NCI-H82 (cell line): ENCODE results near the gene TSPYL1.
"Not testable (repeated sequence)": the region's sequence is repeated elsewhere in the genome, so short reads cannot be mapped to it uniquely, and the experiment has no call there.

Source experiments
- DNase-seq: peaks from one replicate; lab custom pipeline; 2025; lab: John Stamatoyannopoulos, UW

The TSPYL1 gene

DNA sequence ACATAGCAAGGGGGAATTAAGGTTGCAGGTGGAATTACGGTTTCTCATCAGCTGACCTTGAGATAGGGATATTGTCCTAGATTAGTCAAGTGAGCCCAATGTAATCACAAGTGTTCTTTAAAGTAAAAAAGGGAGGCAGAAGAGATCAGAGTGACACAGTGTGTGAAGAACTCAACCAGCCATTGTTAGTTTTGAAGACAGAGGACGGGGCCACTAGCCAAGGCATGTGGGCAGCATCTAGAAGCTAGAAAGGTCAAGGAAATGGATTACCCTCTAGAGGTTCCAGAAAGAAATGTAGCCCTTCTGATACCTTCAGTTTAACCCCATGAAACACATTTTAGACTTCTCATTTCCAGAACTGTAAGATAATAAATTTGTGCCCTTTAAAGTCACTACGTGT is 18.5 kb upstream of the TSPYL1 start:
- DNase-seq, result no peak

- no peak for DNase-seq
Observed at GRCh38 chr6:116292553-116292952, 12.8 kb upstream of the TSPYL1 start.

GRCh38 chr6:116291701-116292396 is 12.1 kb upstream of the TSPYL1 start:
- DNase-seq, result no peak

GRCh38 chr6:116290799-116291198 is 11.1 kb upstream of the TSPYL1 start:
- DNase-seq, result no peak

GRCh38 chr6:116289876-116290275 is 10.1 kb upstream of the TSPYL1 start:
- no peak for DNase-seq

DNA sequence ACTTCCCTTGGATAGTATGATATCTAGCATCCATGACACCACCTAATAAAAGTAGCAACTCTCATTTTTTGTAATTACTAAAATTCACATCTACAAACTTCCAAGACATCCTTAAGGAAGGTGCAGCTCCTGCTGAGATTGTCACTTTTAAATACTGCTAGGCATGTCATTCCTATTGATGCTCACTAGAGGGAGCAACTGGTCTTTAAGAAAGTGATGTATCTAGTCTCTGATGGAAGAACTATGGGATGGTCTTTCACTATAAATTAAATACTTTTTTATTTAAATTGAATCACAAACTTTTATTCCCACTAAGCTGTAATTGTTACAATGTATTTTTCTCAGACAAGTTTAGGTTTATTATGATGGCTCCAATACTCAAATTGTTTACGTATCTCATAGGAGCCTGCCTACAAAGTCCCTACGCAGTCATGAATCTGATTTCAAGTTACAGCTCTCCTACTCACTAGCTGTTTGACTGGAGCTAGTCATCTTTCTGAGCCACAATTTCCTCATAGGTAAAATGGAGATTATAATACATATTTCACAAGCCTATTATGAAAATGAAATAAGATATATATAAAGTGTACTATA is 8.1 kb upstream of the TSPYL1 start:
- peak; percentile 64 for DNase-seq

GRCh38 chr6:116286773-116287358 is 7.1 kb upstream of the TSPYL1 start:
- DNase-seq, result no peak

DNA sequence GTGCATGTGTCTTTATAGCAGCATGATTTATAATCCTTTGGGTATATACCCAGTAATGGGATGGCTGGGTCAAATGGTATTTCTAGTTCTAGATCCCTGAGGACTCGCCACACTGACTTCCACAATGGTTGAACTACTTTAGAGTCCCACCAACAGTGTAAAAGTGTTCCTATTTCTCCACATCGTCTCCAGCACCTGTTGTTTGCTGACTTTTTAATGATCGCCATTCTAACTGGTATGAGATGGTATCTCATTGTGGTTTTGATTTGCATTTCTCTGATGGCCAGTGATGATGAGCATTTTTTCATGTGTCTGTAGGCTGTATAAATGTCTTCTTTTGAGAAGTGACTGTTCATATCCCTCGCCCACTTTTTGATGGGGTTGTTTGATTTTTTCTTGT is 5.3 kb upstream of the TSPYL1 start:
- DNase-seq, result not testable (repeated sequence)

DNA sequence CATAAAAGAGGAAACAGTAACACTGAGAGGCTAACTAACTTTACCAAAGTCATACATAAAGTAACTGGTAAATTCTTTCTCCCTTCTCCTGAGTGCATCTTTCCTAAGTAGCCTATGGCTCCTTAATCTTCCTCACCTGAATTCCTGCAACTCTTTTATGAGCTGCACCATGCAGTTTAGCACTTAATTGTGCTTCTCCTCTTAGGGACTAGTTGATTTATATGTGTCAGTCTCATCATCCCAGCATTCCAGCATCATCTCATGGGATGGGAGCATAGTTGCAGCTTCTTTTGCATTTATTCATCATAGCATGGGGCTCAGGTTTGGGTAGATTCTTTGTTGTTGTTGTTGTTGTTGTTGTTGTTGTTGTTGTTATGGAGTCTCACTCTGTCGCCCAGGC is 3.5 kb upstream of the TSPYL1 start:
- DNase-seq, result no peak

- no peak for DNase-seq
Observed at GRCh38 chr6:116282698-116283097, 3.0 kb upstream of the TSPYL1 start.

GRCh38 chr6:116280933-116281316 is 1.2 kb upstream of the TSPYL1 start:
- DNase-seq, result no peak

DNA sequence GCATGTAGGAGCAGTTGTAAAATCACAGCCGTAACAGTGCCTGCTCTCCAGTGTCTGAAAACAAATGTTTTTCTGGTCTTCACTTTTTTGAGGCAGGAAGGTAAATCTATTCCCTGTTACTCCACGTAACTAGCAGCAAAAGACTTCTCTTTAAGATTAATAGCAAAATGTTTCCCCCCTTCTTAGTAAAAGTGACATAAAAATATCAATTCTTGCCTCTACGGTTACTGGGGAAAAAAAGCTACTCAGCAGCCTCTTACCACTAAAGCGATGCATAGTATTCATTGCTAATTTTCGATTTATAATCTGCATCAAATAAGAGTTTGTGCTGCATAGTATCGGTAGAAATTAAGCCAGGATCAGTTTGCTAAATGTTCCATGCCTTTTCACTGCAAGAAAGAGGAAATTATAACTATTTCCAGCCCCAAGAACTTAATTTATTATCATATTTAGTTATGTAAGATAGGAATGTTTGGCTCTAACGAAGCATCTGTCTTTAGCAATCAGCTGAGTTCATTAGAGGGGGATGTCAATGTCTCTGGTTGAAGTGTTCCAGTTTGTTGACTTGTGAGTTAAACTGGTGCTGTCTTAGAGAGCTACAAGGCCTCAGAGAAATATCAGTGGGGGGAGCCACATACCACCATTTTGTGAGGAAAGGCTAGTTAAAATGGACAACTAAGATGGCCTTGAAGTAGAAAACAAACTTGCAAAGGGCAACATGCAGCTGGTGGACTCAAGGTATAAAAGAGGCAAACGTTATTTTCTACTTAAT is 617 bp upstream of the TSPYL1 start:
- DNase-seq, result peak; percentile 44

DNA sequence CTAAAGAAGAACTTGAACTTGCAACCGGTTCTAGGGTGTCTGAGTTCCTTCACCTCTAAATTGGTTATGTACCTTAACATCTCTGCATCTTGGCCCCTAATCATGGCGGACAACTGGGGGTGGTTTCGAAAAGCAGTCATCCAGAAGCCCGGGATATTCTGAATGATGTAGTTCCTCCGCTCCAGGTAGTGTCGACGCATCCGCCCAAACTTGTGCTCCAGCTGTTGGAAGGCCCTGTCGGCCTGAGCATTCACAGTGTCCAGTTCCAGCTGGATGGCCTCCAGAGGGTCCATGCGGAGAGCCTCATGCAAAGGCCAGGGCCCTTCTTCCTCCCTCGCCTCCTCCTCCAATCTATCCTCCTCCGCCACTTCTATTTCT is 887 bp downstream of the TSPYL1 start:
- DNase-seq, result peak; percentile 54

GRCh38 chr6:116278481-116278829 is 1.3 kb downstream of the TSPYL1 start:
- DNase-seq, result peak; percentile 44

- DNase-seq, result no peak
Observed at GRCh38 chr6:116277124-116277523, 2.6 kb downstream of the TSPYL1 start.

DNA sequence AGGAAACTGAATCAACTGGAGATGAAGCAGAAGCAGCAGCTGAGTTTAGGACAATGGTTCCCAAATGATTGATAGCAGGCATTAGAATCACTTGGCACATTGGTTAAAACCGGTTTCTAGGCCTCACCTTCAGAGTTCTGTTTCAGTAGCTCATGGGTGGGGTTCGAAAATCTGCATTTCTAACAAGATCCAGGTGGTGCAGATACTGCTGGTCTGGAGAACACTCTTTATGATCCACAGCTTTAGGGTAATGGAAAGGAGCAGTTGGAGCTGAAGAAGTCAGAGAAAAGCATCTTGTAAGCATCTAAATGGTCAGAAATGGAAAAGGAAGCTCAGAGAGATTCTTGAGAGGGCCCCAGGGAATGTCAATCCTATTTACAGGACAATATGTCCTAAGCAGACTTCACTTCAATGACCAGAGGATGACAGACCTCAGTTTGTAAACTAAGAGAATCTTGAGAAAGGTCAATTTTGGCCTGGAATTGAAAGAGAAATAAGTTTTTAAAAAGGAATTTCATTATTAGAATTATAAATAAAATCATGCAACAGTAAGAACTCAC is 8.5 kb downstream of the TSPYL1 start:
- DNase-seq, result no peak

- DNase-seq, result peak; percentile 83
Observed at GRCh38 chr6:116268589-116269293, 11.0 kb downstream of the TSPYL1 start.

DNA sequence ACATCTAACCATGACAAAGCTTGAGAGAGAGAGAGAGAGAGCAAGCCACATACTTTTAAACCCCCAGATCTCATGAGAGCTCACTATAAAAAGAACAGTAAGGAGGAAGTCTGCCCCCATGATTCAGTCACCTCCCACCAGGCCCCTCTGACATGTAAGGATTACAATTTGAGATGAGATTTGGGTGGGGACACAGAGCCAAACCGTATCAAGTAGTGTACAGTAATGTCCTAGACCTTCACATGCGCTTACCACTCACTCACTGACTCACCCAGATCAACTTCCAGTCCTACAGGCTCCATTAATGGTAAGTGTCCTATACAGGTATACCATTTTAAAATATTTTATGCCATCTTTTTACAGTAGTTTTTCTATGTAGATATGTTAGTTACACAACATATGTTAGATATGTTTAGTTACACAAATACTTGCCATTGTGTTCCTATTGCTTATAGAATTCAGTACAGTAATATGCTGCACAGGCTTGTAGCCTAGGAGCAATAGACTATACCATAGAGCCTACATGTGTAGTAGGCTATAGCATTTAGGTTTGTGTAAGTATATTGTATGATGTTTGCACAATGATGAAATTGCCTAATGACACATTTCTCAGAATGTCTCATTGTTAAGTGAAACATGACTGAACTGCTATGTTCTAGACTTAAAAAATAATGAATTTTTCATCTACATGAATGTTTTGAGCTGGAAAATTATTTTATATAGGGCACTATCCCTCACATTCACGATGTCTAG is 11.7 kb downstream of the TSPYL1 start:
- DNase-seq, result no peak

DNA sequence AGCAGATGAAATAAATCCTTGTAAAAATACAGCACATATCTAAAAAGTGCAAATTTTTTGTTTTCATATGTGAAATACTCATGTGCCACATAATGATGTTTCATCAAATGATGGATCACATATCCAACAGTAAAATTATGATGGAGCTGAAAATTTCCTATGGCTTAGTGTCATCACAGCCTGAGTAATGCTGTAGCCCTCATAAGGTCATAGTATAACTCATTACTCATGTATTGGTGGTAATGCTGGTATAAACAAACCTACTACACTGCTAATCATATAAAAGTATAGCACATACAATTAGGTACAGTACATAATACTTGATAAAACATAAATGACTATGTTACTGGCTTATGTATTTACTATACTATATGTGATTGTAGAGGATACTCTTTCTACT is 12.9 kb downstream of the TSPYL1 start:
- DNase-seq, result no peak

- no peak for DNase-seq
Observed at GRCh38 chr6:116265041-116265829, 14.5 kb downstream of the TSPYL1 start.

- no peak for DNase-seq
Observed at GRCh38 chr6:116263353-116263752, 16.4 kb downstream of the TSPYL1 start.
